ELR (cell line): ENCODE measurements around the gene ULBP3.
A peak's percentile ranks its signal among the peaks of the same experiment; 100 is the strongest.
"Not testable (repeated sequence)": the region's sequence is repeated elsewhere in the genome, so short reads cannot be mapped to it uniquely, and the experiment has no call there.

Experiments used
- DNase-seq: peaks from one replicate; pipeline ENCODE4 v3.0.0-alpha.2; 2015; ENCODE audit warnings: low read depth

ULBP3 gene

GRCh38 chr6:150076196-150076893, 7.4 kb upstream of the ULBP3 start:
- DNase-seq: peak; percentile 15

- no peak for DNase-seq
Observed at GRCh38 chr6:150075034-150075421, 6.1 kb upstream of the ULBP3 start.

GRCh38 chr6:150074396-150075033, 5.6 kb upstream of the ULBP3 start:
- not testable (repeated sequence) for DNase-seq

GRCh38 chr6:150072201-150072600, 3.3 kb upstream of the ULBP3 start:
- peak; percentile 82 for DNase-seq

- DNase-seq: no peak
Observed at GRCh38 chr6:150070236-150070818, 1.4 kb upstream of the ULBP3 start.

GRCh38 chr6:150069706-150070105, 785 bp upstream of the ULBP3 start:
- no peak for DNase-seq

- peak; percentile 13 for DNase-seq
Observed at GRCh38 chr6:150068151-150068550, 770 bp downstream of the ULBP3 start.

GRCh38 chr6:150065083-150065482, 3.8 kb downstream of the ULBP3 start:
- no peak for DNase-seq

- no peak for DNase-seq
Observed at GRCh38 chr6:150063640-150064039, 5.3 kb downstream of the ULBP3 start.

- DNase-seq: not testable (repeated sequence)
Observed at GRCh38 chr6:150059973-150060372, 8.9 kb downstream of the ULBP3 start.

GRCh38 chr6:150058986-150059385, 9.9 kb downstream of the ULBP3 start:
- DNase-seq: no peak

GRCh38 chr6:150058231-150058792, 10.6 kb downstream of the ULBP3 start:
- no peak for DNase-seq

GRCh38 chr6:150057501-150057951, 11.4 kb downstream of the ULBP3 start:
- no peak for DNase-seq

GRCh38 chr6:150056916-150057315, 12.0 kb downstream of the ULBP3 start:
- no peak for DNase-seq

GRCh38 chr6:150056156-150056555, 12.8 kb downstream of the ULBP3 start:
- no peak for DNase-seq

- no peak for DNase-seq
Observed at GRCh38 chr6:150055131-150055530, 13.8 kb downstream of the ULBP3 start.

GRCh38 chr6:150053450-150053849, 15.5 kb downstream of the ULBP3 start:
- no peak for DNase-seq

GRCh38 chr6:150050846-150051245, 18.1 kb downstream of the ULBP3 start:
- DNase-seq: no peak

- DNase-seq: no peak
Observed at GRCh38 chr6:150048099-150048498, 20.8 kb downstream of the ULBP3 start.

- DNase-seq: no peak
Observed at GRCh38 chr6:150046943-150047342, 22.0 kb downstream of the ULBP3 start.

- DNase-seq: no peak
Observed at GRCh38 chr6:150044621-150045145, 24.2 kb downstream of the ULBP3 start.

- no peak for DNase-seq
Observed at GRCh38 chr6:150043501-150044412, 25.2 kb downstream of the ULBP3 start.
